OCI-LY7 (cell line): ENCODE data around the gene SLC10A7. TPM values are rescaled to one million over a fixed set of nuclear protein-coding genes. Genes with fewer than 3 reads are reported as not detected.

ENCODE experiments used
- BruUV-seq: library from RNA; stranded (reverse); fragments of 400-500 nt; replicated peaks from 2 replicates; lab custom pipeline; 2021; lab: Mats Ljungman, UMichigan
- CTCF ChIA-PET: fragments of 300-600 bp; sonication (Branson Sonifier 250); formaldehyde crosslinking; loops from one replicate; lab custom pipeline; 2022; ENCODE audit warnings: antibody characterized with exemption; ENCODE audit not compliant: unreplicated experiment; lab: Charles Lee
- POLR2A ChIA-PET: fragments of 300-600 bp; sonication (Branson Sonifier 250); formaldehyde crosslinking; loops from one replicate; lab custom pipeline; 2022; ENCODE audit warnings: antibody characterized with exemption; lab: Charles Lee
- DNase-seq: peaks from one replicate; pipeline ENCODE4 v3.0.0-alpha.2; 2015; ENCODE audit warnings: low spot score
- H2AFZ ChIP-seq: fragments of 200-600 bp; sonication (generic), shearing (Covaris generic); 2 replicates; pipeline ENCODE4 v1.6.1; 2014; ENCODE audit warnings: mild to moderate bottlenecking, antibody characterized with exemption, low read length, moderate library complexity
- H3K27ac ChIP-seq: fragments of 200-600 bp; sonication (generic); 2 replicates; pipeline ENCODE4 v1.5.1; 2014; ENCODE audit warnings: mixed run types, low read depth, mild to moderate bottlenecking, moderate library complexity, low read length, inconsistent platforms; ENCODE audit not compliant: poor library complexity, severe bottlenecking
- H3K36me3 ChIP-seq: fragments of 200-600 bp; sonication (generic); 2 replicates; pipeline ENCODE4 v1.6.1; 2014; ENCODE audit warnings: mild to moderate bottlenecking, antibody characterized with exemption, low read length, moderate library complexity, mixed read lengths; ENCODE audit not compliant: insufficient read depth
- H3K4me1 ChIP-seq: fragments of 200-600 bp; sonication (generic); 2 replicates; pipeline ENCODE4 v1.5.1; 2014; ENCODE audit warnings: mild to moderate bottlenecking, low read length; ENCODE audit not compliant: insufficient read depth, poor library complexity, severe bottlenecking
- H3K4me2 ChIP-seq: fragments of 200-600 bp; sonication (generic); 2 replicates; pipeline ENCODE4 v1.6.1; 2014; ENCODE audit warnings: mild to moderate bottlenecking, low read length
- H3K4me3 ChIP-seq: fragments of 200-600 bp; sonication (generic); 2 replicates; pipeline ENCODE4 v1.5.1; 2014; ENCODE audit warnings: mild to moderate bottlenecking, low read depth, low read length; ENCODE audit not compliant: poor library complexity, severe bottlenecking
- H3K79me2 ChIP-seq: fragments of 200-600 bp; sonication (generic); 2 replicates; pipeline ENCODE4 v1.6.1; 2016; ENCODE audit warnings: low read depth, mild to moderate bottlenecking, low read length, moderate library complexity, mixed read lengths; ENCODE audit not compliant: insufficient read depth
- H3K9me2 ChIP-seq: fragments of 200-600 bp; sonication (generic); 2 replicates; pipeline ENCODE4 v1.6.1; 2016; ENCODE audit warnings: mild to moderate bottlenecking, low read length, mixed read lengths; ENCODE audit not compliant: insufficient read depth
- H3K9me3 ChIP-seq: fragments of 200-600 bp; sonication (generic); 2 replicates; pipeline ENCODE4 v1.6.1; 2014; ENCODE audit warnings: mild to moderate bottlenecking, mixed run types, low read length, mixed read lengths
- H4K20me1 ChIP-seq: fragments of 200-600 bp; sonication (generic); 2 replicates; pipeline ENCODE4 v1.6.1; 2014; ENCODE audit warnings: mild to moderate bottlenecking, antibody characterized with exemption, low read length, moderate library complexity, mixed read lengths; ENCODE audit not compliant: insufficient read depth
- EZH2phosphoT487 ChIP-seq: fragments of 200-600 bp; sonication (generic); IDR thresholded peaks from 2 replicates; pipeline ENCODE4 v1.6.1; 2018; ENCODE audit warnings: low read depth, borderline replicate concordance, mild to moderate bottlenecking, mixed run types, antibody characterized with exemption, low read length, moderate library complexity, mixed read lengths
- intact Hi-C: fragments of 100-400 bp; cut with micrococcal nuclease; formaldehyde crosslinking; loops from one replicate; pipeline ENCODE4 v1.10.0; 2022; ENCODE audit not compliant: unreplicated experiment
- total RNA-seq, 2 experiments: library from RNA; depleted of rRNA in 1 of 2; stranded (reverse); fragments of >200 nt in 1 of 2; shearing (Covaris generic) in 1 of 2; gene quantifications; 2 replicates each; pipeline ENCODE4 v1.2.3, GENCODE V29; 2014 to 2022
- TF ChIP-seq, protein P1 (sequence below): fragments of 200-600 bp; sonication (generic); conservative IDR thresholded peaks from 2 replicates; pipeline ENCODE4 v1.5.1; 2014; ENCODE audit warnings: mild to moderate bottlenecking, antibody characterized with exemption, low read length, moderate library complexity, mixed read lengths

The SLC10A7 gene
- total RNA-seq, 2 experiments from 2014 or later, result 16.8 to 18.9 TPM

DNA sequence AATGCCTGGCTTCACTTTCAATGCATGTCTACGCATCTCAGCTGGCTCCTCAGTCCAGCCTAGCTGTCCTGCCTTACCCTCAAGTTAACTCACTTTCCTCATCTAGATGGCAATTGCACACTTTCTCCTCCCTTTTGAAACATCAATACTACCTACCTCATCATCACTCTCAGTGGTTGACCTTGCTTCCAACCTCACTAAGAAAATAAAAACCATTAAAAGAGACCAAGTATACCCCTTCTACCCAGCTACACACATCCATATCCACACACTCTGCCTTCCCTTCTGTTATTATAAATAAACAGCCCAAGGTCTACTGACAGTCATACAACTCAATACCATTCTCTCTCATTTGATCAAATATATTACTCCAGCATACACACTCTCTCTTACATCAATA lies 21.5 kb downstream of the SLC10A7 start:
- no peaks in the 10 kb centered on the region for H3K79me2 ChIP-seq
- peaks cover 13% of the 10 kb centered on the region; the same call in 1 of the 2 replicates for H3K36me3 ChIP-seq
- no peak overlapping the region for H3K4me3 ChIP-seq
- no peak overlapping the region for H3K27ac ChIP-seq
- no peaks in the 10 kb centered on the region for H3K9me2 ChIP-seq
- ChIA-PET POLR2A (interaction anchor here (0.6 to 0.7 kb wide), 2 partner anchors 16 to 1453 kb away, joined by 3 read pairs; no protein-coding TSS in a partner anchor), CTCF (no interaction called here)
- H3K9me3 ChIP-seq, result no peaks in the 10 kb centered on the region
- TF ChIP-seq, protein P1, sequence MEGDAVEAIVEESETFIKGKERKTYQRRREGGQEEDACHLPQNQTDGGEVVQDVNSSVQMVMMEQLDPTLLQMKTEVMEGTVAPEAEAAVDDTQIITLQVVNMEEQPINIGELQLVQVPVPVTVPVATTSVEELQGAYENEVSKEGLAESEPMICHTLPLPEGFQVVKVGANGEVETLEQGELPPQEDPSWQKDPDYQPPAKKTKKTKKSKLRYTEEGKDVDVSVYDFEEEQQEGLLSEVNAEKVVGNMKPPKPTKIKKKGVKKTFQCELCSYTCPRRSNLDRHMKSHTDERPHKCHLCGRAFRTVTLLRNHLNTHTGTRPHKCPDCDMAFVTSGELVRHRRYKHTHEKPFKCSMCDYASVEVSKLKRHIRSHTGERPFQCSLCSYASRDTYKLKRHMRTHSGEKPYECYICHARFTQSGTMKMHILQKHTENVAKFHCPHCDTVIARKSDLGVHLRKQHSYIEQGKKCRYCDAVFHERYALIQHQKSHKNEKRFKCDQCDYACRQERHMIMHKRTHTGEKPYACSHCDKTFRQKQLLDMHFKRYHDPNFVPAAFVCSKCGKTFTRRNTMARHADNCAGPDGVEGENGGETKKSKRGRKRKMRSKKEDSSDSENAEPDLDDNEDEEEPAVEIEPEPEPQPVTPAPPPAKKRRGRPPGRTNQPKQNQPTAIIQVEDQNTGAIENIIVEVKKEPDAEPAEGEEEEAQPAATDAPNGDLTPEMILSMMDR, result no peak
- TF ChIP-seq EZH2phosphoT487, result no peak
- no peak for DNase-seq
- H4K20me1 ChIP-seq, result no peaks in the 10 kb centered on the region
- BruUV-seq, result no TSS peak
- no peak overlapping the region for H3K4me2 ChIP-seq
- H2AFZ ChIP-seq, result no peak overlapping the region
- H3K4me1 ChIP-seq, result no peaks in the 10 kb centered on the region
- intact Hi-C loops, result no loop called here

DNA sequence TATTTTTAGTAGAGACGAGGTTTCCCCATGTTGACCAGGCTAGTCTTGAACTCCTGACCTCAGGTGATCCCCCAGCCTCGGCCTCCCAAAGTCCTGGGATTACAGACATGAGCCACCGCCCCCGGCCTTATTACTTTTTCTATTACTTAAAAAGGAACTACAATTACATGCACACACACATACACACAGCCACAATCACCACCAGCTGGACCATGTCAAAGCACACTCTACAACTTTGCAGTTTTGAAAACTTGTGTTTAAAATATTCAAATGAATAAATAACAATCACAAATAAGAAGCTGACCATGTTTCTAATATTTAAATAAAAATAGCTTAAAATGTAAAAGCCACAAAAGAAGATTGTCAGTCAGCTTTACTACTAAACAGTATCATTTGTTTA lies 23.4 kb downstream of the SLC10A7 start:
- Histone ChIP-seq H3K9me3 (no peaks in the 10 kb centered on the region), H3K4me2 (no peak overlapping the region), H4K20me1 (no peaks in the 10 kb centered on the region), H3K4me3 (no peak overlapping the region), H3K9me2 (no peaks in the 10 kb centered on the region), H3K79me2 (no peaks in the 10 kb centered on the region), H3K36me3 (peaks cover 9% of the 10 kb centered on the region; the same call in 1 of the 2 replicates), H2AFZ (no peak overlapping the region), H3K27ac (no peak overlapping the region), H3K4me1 (no peaks in the 10 kb centered on the region)
- no peak for TF ChIP-seq EZH2phosphoT487
- TF ChIP-seq, protein P1, result no peak
- CTCF ChIA-PET, result no interaction called here
- POLR2A ChIA-PET, result interaction anchor here (0.9 kb wide), 1 partner anchor 10 kb away, joined by 3 read pairs; no protein-coding TSS in a partner anchor
- BruUV-seq, result no TSS peak
- no peak for DNase-seq
- intact Hi-C loops, result no loop called here

DNA sequence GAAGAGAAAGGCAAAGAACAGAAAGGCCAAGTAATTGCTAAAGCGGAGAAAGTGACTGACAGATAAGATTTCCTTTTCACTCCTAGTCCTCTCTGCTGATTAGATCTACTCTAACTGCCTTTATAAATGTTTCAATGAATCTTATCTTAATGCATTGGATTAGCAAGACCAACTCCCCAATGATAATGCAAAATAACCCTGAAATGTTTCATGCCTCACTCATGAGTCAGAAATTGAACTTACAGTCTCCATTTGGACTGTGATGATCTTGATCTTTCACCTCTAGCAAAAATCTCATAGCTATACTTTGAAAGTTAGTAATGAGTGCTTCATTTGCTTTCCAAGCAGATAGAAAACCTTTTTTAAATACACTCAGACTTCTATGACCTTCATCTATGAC lies 26.5 kb downstream of the SLC10A7 start:
- H3K36me3 ChIP-seq, result no peaks in the 10 kb centered on the region
- DNase-seq, result no peak
- no peaks in the 10 kb centered on the region for H3K4me1 ChIP-seq
- no peaks in the 10 kb centered on the region for H3K9me3 ChIP-seq
- H3K4me3 ChIP-seq, result no peak overlapping the region
- H2AFZ ChIP-seq, result no peak overlapping the region
- no peaks in the 10 kb centered on the region for H3K9me2 ChIP-seq
- intact Hi-C loops, result no loop called here
- H3K27ac ChIP-seq, result no peak overlapping the region
- H3K79me2 ChIP-seq, result no peaks in the 10 kb centered on the region
- no peaks in the 10 kb centered on the region for H4K20me1 ChIP-seq
- ChIA-PET CTCF (no interaction called here), POLR2A (interaction anchor here (0.6 to 1.3 kb wide), 3 partner anchors 9 to 857 kb away, joined by 3 to 5 read pairs (median 4); no protein-coding TSS in a partner anchor)
- no peak for TF ChIP-seq EZH2phosphoT487
- TF ChIP-seq, protein P1, result no peak
- no peak overlapping the region for H3K4me2 ChIP-seq
- no TSS peak for BruUV-seq
